ENCODE data around the gene ASB3.
"Not testable (repeated sequence)": the region's sequence is repeated elsewhere in the genome, so short reads cannot be mapped to it uniquely, and the experiment has no call there.

The ASB3 gene, protein sequence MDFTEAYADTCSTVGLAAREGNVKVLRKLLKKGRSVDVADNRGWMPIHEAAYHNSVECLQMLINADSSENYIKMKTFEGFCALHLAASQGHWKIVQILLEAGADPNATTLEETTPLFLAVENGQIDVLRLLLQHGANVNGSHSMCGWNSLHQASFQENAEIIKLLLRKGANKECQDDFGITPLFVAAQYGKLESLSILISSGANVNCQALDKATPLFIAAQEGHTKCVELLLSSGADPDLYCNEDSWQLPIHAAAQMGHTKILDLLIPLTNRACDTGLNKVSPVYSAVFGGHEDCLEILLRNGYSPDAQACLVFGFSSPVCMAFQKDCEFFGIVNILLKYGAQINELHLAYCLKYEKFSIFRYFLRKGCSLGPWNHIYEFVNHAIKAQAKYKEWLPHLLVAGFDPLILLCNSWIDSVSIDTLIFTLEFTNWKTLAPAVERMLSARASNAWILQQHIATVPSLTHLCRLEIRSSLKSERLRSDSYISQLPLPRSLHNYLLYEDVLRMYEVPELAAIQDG

DNA sequence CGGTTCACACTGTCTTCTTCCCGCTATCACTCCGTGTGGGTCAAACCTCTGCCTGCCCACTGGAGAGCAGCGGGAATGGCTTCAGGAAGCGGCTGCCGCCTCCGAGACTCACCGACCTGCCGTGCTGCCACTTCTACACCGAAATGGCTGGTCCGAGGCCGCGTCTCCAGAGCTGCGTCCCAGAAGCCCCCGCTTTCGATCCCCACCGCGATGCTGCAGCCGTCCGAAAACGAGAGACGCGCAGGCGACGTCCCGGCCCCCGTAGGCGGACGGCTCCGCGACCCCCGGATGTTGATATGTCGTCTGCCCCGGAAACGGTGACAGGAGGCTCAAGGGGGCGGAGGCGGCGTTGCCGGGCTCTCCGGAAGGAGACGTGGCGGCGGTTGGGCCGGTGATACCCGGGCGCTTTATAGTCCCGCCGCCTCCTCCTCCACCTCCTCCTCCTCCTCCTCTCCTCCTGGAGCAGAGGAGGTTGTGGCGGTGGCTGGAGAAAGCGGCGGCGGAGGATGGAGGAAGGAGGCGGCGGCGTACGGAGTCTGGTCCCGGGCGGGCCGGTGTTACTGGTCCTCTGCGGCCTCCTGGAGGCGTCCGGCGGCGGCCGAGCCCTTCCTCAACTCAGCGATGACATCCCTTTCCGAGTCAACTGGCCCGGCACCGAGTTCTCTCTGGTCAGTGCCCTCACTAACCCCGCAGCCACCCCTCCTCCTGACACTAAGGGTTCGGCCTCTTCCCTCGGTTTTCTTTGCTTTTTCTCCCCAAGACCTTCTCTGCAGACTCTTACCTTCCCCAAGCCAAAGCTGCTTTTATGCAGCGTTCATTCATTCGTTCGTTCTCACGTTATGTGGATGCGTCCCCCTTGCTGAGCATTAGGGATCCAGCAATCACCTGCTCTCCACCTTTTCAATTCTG, at the start of gene ASB3, which contains the start of gene ERLEC1:
TSS of gene ASB3 (minus strand) at position 249 of the 909 bp plus-strand sequence. CDS start 21,381 bp downstream, outside the sequence.
TSS of gene ERLEC1 (plus strand) at position 340 of the 909 bp plus-strand sequence. CDS start at position 507, 167 bp downstream.
- peak; percentile 86 to 90 for DNase-seq

GRCh38 chr2:53829980-53830290, 43.2 kb upstream of the ASB3 start:
- DNase-seq: not testable (repeated sequence)

DNA sequence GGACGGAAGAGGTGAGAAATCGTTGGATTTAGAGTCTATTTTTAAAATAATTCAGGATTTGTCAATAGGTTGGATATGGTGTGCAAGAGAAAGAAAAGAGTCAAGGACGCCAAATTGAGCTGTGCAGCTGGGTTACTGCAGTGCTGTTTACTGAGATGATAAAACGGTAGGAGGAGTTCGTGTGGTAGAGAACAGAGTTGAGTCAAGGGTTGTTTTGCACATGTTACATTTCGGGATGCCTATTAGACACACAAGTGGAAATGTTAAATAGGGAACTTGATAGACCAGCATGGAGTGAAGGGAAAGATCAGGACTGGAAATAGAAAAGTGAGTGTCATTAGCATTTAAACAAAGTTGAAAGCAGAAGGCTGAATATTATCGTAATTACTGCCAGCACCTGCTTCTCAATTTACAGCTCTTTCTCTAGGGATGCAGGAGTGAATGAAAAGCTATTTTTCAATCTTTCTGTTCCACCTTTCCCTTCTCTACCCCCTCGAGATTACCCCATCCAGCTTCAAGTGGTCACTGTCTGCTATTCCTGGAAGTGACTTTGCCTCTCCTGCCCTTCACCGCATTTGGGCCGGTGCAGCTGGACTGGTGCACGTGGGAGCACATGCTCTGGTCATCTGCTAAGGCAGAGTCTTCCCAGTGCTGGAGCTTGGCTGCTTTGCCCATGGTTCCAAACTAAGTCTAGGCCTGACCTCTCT, 42.7 kb upstream of the ASB3 start:
- DNase-seq: no peak

- DNase-seq: no peak
These were observed 41.6 kb upstream of the ASB3 start for GRCh38 chr2:53828331-53828730.

DNA sequence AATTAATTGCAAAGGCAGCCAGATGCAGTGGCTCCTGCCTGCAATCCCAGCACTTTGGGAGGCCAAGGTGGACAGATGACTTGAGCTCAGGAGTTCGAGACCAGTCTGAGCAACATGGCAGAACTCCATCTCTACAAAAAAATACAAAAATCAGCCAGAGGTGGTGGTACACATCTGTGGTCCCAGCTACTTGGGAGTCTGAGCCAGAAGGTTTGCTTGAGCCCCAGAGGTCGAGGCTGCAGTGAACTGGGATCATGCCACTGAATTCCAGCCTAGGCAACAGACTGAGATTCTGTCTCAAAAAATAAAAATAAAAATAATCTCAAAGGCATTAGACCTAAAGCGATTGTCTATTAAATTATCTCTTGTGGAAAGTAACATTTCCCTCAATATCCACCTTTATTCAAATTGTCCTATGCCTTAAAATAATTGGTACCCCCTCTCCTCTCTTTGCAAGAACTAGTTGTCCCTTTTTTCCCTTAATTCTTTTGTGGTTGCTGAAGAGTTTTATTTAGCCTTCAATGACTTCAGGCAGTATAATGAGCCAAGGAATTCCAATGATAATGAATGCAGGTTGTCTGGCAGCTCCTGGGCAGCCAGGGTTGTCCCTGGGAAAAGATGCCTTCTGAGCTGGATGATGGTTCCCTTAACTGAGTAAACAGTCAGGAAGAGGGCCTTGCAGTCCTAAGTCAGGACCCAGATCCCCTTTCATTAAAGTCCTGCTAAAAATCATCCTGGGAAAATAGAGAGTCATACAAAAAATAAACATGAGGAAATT, 40.8 kb upstream of the ASB3 start:
- no peak for DNase-seq

DNA sequence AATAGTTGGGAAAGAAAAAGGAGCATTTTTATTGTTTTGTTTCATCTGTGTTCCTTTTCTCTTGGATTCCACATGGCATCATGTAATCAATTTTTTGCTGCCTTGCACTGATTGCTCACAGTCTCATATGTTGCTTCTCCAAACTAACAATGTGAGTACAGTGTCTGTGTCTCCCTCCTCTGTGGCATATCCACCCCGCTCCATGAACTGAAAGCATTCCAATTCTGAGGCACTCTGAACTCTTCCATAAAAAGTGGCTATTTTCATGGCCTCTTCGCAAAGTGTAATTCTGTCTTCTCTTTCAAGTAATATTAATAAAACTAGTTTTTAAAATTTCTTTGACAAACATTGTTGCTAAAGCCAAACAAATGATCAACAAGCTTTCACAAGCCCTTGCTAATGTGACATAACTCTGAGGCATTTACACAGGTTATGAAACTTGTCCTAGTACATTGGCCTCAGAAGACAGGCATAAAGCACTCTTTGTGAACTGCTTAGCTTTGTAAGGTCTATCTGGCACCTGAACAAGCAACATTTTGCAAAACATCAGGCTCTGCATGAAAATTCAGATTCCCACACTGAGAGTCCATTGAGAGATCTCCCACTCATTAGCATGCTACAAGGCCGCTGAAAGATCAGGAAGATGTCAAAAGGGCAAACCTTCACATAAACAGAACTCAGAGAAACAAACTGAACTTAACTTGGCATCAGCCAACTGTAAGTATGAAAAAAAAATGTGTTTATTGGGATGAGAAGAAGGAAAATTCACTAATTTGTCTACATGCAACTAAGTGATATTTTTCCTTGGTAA, 40.0 kb upstream of the ASB3 start:
- DNase-seq: no peak

DNA sequence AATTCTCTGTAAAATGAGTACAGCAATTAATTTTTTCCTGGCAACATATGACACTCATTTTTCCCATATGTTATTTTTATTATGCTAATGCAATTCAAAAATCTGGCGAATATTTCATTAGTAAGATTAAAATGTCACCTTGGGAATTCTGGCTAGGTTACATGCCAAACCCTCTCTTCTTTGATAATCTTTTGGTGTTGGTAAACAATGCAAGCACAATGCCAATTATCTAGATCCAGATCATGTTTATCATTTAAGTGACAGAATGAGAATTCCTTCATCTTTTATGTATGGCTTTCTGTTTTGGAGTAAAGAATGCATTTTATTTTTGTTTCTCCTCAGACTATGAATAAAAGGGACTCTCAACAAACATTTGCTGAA, 39.3 kb upstream of the ASB3 start:
- no peak for DNase-seq

- peak in 1 of 2 donors; percentile 34 for DNase-seq
These were observed 36.9 kb upstream of the ASB3 start for GRCh38 chr2:53823639-53824038.

DNA sequence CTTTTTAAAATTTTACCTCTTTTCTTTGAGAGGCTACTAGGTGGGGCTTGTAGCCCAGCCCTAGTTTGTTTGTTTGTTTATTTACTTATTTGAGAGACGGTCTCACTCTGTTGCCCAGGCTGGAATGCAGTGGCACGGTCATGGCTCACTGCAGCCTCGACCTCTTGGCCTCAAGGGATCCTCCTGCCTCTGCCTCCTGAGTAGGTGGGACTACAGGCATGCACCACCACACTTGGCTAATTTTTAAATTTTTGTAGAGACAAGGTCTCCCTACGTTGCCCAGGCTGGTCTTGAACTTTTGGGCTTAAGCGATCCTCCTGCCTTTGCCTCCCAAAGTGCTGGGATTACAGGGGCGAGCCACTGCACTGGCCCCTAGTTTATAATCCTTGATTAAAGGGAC, 35.1 kb upstream of the ASB3 start:
- DNase-seq: no peak

GRCh38 chr2:53820711-53821110, 34.0 kb upstream of the ASB3 start:
- DNase-seq: no peak

DNA sequence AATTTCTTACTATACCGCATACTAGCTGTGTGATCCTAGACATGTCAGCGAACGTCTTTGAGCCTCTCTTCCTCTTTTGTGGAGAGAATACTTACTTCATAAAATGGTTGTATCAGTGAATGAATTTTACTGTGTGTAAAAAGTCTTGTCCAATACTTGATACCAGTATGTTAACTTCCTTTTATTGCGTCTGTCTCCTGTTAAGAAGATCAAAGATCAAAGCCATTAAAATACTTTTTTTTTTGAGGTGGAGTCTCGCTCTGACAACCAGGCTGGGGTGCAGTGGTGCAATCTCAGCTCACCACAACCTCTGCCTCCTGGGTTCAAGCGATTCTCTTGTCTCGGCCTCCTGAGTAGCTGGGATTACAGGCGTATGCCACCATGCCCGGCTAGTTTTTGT, 33.3 kb upstream of the ASB3 start:
- DNase-seq: no peak

DNA sequence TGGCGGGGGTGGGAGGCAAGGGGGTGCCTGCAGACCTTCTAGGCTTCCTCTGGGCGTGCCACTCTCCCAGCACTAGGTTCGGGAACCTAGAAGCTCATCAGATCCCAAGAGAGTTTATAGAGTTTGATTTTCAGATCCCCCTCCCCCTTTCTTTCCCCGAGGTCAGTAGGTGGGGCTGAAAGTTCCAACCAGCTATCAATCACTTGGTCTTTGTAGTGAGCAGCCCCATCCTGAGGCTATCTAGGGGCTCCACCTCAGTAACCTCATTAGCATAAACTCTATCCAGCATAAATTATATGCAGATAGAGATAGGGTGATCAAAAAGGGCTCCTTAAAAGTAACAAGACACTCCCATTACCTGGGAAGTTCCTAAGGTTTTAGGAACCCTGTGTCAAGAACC, 32.9 kb upstream of the ASB3 start:
- DNase-seq: no peak

DNA sequence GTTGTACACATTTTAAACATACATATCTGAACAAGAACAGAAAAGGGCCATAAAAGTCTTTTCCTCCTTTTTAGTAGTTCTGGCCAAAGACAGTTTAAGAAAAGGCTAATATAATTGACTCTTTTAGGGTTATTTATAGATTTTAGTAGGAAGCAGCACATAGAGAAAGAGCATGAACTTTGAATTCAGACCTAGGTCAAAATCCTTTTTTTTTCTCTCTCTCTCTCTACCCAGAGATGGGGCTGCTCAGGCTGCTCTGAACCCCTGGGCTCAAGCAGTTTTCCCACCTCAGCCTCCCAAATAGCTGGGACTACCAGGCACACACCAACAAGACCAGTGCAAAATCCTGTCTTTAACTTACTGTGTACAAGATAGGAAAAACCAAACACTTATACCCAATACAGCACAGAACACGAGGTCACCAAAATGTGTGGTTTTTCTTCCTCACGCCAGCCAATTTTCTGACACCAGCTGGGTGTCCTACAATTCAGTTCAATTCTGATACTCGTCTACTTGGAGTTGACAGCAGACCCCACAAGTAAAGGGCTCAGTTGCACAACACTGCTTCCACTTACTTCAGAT, 32.2 kb upstream of the ASB3 start:
- DNase-seq: no peak

DNA sequence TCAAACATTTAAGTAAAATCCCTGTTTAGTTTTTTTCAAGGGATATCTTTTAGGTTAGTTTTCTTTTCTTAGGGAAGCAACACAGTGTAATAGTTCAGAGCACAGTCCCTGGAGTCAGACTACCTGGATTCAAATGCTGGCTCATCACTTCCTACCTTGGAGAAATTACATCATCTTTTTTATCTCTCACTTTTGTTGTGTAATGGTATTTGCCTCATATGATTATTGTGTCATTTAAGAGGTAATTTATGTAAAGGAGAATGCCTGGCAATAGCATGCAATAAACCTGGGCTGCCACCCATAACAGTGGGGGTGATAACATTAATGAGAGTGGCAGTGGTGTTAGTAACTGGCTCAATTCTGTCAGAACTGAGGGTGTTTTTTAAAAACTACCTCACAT, 26.4 kb upstream of the ASB3 start:
- DNase-seq: no peak

- DNase-seq: no peak
These were observed 24.8 kb upstream of the ASB3 start for GRCh38 chr2:53811601-53812000.

- DNase-seq: no peak
These were observed 15.9 kb upstream of the ASB3 start for GRCh38 chr2:53802617-53803151.

GRCh38 chr2:53801547-53801946, 14.8 kb upstream of the ASB3 start:
- DNase-seq: no peak

GRCh38 chr2:53793821-53794220, 7.1 kb upstream of the ASB3 start:
- no peak for DNase-seq

- DNase-seq: no peak
These were observed 6.5 kb upstream of the ASB3 start for GRCh38 chr2:53793261-53793660.

GRCh38 chr2:53787614-53788289, 999 bp upstream of the ASB3 start:
- no peak for DNase-seq

All from stimulated activated CD4-positive, alpha-beta T cell treated with anti-CD3 and anti-CD28 coated beads, Interleukin-2, amount 100 ng/mL, for 24 hours (primary cell).